HG03175 (cell line): ENCODE data around the gene TEX36.
"Not testable (repeated sequence)": the region's sequence is repeated elsewhere in the genome, so short reads cannot be mapped to it uniquely, and the experiment has no call there.

Experiments
- ATAC-seq: cut with Tn5 transposase; IDR thresholded peaks from one replicate; pipeline ENCODE4 v1.9.1; 2021; ENCODE audit warnings: mild to moderate bottlenecking, moderate library complexity; ENCODE audit not compliant: unreplicated experiment

The TEX36 gene, protein sequence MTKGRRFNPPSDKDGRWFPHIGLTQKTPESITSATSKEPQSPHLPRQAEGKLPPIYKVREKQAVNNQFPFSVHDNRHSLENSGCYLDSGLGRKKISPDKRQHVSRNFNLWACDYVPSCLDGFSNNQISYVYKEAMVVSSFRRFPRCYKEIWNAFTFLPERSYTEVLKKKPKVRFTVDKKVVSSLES

DNA sequence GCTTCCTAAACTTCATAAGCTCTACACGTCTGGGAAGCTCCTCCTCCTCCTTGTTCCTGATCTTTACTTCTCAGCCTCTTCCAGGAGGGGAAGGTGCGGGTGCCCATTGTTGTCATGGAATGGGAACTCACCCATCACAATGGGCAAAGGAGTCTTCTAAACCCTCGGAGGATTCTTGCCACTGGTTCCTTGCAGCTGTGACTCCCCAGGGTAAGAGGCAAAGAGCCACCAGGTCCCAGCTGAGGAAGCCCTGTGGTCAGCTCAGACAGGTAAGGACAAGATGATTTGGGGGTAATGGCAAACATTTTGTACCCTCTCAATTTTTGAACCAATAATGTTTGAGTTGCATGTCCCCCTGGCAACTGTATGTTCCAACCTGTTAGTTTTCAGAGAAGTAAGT is at the start of gene TEX36:
TEX36 (minus strand) TSS at position 101 of the 400 bp plus-strand sequence. CDS start 174 bp downstream, outside the sequence.
- ATAC-seq = no peak

DNA sequence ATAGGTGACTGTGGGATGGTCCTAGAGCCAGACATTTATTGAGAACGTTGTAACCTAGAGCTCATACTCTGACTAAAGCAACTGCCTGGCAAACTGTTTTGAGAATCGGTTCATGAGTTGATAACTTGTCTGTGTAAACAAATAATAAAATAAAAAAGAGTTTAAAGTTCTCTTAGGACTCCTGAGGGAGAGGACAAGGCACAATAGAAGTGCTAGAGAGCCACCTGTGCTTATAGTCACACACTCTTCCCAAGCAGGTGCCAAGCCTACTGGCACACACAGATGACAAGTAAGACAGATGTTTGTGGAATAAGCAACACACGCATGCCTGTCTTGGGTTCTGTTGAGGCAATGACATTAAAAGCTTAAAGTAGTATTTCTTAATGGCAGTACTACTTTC is 44.5 kb upstream of the TEX36 start:
- ATAC-seq = no peak

DNA sequence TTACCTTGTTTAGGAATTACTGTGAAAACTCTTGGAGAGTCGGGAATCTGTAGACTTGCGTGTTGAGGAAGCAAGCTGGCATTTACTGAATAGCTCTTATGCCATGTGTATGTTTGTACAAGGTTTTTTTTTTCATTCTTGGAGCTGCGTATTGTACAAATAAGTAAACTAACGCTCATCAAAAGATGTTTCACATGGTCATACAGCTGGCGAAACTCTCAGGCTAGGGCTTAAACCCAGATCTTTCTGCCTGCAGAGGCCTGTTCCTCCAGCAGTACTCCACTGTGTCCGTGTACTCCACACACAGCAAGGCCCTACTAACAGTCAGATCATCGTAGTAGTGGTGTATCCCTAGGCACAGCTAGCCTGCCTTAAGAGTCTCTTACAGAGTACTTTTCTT is 44.0 kb upstream of the TEX36 start:
- ATAC-seq = no peak

DNA sequence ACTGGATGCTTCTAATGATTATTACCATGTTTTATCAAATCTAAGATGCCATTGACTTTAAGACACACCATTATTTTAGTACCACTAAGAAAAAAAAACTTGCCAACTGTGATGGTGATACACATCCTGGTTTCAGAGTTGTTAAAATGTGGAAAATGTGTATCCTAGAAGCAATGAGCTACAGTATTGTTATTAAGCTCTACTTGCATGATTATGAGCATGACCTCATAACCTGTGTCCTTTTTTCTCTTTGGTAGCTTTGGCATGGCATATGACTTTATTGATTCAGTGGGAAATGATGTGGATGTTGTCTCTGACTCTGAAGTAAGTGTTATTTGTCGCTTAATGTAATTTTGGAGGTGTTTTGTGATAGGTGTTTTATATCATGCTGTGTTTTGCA is 39.8 kb upstream of the TEX36 start:
- ATAC-seq = no peak

DNA sequence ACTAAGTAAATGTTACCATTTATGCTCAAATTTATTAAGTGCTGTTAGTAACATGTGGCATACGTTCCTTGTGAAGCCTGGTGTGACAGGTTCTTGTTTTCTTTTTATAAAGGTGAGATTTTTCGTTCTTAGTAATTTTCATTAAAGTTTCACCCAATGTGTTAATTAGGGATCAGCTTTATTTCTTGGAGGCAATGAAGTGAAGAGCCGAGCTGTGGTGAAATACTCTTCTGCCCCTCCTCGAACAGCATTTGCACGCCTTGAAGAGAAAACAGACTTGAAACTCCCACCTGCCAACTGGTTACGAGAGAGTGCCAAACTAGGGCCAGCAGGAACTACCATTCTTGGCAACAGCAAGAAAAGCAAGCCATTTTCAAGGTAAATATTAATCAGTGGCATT is 38.1 kb upstream of the TEX36 start:
- ATAC-seq = peak; percentile 47

DNA sequence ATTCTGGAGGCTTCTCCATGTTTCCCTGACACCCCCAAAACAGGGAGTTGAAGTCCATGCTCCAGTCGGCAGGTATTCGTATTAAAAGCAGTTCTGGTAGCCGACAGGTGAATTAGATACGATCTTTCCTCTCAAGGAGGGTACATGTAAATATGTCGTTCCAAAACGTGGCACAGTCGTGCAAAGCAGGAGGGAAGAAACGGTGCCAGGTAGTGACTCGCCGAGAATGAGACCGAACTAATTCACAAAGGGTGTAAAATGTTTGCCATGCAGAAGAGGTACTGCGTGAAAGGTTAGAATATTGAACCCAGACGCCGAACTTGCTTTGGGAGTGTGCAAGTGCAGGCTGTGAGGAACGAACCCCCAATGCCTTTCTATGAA is 37.0 kb upstream of the TEX36 start:
- no peak for ATAC-seq

DNA sequence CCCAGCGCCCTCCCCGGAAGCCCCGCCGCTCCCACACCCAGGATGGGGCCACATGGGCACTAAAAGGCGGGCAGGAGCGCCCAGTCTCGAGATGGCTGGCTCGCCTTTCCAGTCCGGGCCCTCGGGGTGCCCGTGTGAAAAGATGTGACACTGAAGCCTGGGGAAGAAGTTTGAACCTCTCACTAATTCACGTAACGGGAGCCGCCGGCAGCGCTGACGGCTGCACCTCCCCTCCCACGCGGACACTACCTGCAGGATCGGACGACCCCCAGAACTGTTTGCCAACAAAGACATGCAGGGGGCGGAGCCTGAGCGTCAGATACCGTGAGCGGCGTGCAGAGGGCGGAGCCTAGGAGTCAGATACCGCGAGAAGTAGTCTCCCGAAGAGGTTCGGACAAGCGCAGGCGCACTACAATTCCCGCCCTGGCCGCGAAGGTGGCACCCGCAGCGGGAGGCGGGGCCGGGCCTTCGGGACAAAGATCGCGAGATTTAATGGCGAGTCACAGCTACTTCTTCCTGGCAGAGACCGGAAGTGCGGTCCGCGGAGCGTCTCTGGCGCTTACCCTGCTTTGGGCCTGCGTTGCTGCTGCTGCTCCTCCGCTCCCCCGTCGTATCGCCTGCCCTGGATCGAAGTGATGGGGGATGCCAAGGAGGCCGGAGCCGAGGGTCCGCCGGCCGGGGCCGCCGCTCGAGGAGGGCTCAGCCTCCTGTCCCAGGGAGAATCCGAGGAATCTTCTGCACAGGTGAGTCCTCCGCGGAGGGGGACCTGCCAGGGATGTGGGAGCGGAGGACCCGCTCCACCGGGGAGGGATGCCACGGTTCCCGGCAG is 36.4 kb upstream of the TEX36 start, which contains the start of gene EDRF1:
EDRF1 (plus strand) TSS at position 537 of the 829 bp plus-strand sequence; CDS start at position 636, 99 bp downstream.
- peak; percentile 88 for ATAC-seq

DNA sequence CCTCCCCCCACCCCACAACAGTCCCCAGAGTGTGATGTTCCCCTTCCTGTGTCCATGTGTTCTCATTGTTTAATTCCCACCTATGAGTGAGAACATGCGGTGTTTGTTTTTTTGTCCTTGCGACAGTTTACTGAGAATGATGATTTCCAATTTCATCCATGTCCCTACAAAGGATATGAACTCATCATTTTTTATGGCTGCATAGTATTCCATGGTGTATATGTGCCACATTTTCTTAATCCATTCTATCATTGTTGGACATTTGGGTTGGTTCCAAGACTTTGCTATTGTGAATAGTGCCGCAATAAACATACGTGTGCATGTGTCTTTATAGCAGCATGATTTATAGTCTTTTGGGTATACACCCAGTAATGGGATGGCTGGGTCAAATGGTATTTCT is 31.8 kb upstream of the TEX36 start:
- ATAC-seq = not testable (repeated sequence)

DNA sequence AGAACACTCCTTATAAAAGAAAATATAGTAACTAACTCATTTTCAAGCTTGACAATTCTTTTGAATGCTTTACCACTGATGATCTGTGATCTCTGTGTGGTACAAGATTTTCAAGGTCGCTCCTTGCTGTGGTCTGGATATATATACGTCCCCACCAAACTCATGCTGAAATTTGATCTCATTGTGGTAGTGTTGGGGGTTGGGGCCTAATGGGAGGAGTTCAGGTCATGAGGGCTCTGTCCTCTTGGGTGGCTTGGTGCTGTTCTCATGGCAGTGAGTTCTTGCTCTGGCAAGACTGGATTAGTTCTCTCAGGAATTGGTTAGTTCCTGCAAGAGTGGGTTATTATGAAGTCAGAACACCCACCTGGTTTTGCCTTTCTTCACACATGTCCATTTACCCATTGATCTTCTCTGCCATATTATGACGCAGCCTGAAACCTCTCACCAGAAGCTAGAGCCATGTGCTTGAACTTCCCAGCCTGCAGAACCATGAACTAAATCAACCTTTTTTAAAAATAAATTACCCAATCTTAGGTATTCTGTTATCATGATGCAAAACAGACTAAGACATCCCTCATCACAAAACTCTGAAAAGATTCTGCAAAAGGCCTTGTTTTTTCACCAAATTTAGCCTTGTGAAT is 28.3 kb upstream of the TEX36 start:
- no peak for ATAC-seq

DNA sequence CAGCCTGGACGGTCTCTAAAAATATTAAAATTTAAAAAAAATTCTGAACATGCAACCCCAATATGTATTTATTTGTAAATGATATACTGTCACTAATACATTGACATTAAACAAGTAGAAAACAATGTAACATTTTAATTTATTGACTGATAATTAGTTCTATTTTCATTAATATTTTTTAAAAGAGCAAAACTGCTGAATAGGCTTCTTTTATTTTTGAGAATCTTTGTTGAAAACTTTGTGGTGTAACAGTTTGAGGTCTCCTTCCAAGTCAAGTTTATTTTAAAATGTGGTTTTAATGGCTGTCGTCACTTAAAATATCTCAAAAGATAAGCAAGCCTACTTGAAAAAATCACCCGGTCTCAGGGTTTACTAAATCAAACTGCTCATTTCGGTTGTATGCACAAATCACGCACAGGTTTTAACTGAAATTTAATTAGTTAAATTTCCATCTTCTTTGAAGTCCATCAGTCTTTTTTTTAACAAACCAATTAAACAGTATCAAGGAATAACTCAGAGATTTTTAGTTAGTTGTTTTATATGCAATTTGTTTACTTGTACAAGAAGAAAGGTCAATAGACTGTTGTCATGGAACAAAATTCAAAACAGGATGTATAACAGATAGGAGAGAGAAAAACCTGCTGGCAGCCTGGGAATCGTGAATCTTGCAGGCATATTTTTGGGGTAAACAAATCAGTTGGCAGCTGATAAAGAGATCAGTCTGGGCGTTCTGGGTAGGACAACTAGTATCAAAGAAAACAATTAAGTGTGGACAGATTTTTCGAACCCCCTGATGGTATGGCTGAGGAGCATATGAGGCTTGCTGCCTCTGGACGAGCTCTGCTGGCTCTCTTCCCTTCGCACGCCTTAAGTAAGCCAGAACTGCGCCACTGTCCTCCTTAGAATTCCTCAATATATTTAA is 26.9 kb upstream of the TEX36 start:
- ATAC-seq = no peak

DNA sequence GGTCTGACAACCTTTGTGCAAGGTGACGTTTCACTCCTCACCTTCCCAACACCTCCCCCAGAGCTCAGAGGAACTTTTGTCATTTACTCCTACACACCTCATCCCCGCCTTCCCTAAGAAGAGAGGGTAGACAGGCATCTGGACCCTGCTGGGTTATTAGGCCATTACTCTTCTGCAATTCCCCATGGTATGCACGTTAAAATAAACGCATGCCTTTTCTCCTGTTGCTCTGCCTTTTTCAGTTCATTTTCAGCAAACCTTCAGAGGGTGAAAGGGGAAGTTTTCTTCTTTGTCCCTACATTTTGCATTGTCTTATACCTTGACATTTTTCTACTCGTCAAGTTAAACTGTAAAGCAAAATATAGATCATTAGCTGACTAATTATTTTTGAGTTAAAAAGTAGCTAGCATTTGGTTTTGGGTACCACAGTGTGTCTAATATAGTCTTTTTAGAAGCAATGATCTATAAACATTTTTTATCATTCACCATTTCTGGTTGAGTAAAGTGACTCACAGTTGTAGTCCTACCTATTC is 26.1 kb upstream of the TEX36 start:
- ATAC-seq = peak; percentile 50

DNA sequence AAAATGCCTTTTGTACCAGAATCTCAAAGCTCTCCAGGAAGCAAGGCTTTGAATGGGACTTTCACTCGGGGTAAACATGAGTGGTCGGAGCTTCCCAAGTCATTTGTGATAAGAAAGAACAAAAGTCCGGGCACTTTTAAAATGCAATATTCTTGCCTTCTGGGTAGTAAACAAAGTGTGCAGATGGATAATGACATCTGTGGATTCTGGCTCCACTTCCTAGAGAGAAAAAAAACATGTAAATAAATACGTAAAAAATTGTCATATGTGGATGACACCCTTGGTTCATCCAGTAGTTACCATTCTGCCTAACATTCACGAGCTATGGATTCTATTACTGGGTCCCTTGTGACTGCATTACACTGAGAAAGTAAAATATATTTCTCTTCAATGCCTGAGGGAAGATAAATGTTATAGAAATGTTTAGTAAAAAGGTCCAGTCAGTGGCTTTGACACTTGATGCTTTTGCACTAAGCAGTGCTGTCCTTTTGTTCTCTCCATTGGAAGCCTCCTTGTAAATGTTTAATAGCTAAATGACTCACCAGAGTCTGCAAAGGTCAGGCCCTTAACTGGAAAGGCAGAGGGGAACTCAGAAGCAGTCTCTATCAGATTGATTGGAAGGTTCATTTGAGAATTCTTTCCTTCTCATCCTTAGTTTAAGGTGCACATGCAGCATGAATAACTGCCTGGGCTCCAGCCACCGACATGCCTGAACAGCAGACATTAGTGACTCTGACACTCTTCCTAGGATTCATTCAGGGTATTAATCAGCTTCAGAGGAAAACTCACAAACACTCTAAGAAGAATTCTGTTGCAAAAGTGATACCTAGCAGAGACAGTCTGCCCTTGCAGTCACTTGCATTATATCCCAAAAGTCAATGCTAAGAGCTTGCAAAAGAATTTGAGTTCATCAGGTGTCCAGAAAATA is 24.8 kb upstream of the TEX36 start:
- ATAC-seq = peak; percentile 69

DNA sequence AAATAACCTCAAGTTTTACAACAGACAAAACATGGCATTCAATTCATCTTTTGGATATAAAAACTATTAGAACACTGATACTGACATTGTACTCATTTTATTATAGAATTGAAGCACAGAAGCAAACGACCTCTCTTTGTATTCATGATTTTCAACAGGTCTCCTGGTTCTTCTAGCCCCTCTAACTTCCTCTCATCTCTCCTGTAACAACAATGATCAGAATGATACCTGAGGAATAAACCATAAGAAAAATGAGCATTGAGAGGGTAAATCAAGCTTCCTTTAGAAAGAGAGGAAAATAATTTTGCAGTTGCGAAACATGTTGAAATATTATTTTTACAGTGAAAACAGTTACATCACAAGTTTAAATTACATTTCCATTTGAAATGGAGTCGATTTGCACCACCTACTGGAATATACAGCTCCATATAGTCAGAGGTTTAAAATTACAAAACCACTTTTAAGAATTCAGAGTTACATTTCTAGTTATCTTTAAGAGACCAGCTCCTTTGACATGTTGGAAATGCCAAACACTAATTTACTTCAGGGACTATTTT is 17.5 kb upstream of the TEX36 start:
- ATAC-seq = no peak

DNA sequence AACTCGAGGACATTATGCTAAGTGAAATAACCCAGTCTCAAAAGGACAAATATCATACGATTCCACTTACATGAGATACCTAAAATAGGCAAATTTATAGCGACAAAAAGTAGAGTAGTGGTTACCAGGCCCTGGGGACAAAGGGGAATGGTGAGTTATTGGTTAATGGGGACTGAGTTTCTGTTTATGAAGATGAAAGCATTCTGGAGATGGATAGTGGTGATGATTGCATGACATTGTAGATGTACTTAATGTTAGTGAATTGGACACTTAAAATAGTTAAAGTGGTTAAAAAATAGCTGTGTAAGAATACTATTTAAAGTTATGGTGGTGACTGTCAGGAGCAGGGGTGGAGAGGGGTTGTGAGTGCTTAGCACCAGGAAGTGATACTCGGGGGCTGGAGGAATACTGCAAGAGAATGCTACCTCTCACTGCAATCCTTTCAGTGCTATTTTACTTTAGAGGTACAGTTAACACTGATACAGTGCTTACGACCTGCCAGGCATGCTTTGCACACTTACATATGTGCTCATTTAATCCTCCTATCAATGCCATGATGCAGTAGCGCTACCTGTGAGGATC is 16.7 kb upstream of the TEX36 start:
- ATAC-seq = no peak

DNA sequence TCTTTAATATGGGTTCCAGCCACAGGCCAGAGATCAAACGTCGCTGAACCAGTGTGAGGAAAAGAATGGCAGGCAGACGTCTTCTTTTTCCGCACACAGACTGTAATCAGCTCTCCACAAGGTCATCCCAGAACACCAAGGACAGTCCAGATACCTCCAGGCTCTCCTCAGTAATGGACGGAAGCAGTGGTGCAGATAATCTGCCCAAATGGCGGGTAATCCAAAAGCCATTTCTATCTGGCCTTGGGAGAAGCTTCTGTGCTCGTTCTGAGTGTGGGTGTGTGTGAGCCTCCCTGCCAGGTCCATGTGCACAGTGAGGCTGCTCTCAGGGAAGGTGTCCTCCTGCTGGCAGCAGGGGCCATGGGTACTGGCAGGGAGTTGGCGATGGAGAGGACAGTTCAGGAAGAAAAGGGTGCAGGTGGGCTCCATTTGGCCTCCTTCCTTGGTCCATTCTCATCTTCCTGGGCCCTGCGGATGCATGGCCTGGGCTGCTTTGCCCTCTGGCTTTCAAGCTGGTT is 15.6 kb upstream of the TEX36 start:
- no peak for ATAC-seq

DNA sequence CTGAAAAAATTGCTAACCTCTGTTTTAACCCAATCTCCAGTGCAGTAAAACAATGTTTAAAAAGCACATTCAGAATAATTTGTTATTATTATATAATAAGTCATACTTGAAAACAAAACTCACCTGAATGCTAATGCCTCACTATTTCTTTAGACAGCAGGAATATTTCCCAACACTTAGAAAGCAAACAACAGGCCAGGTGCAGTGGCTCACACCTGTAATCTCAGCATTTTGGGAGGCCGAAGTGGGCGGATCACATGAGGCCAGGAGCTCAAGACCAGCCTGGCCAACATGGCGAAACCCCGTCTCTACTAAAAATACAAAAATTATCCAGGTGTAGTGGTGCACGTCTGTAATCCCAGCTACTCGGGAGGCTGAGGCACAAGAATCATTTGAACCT is 13.9 kb upstream of the TEX36 start:
- not testable (repeated sequence) for ATAC-seq

DNA sequence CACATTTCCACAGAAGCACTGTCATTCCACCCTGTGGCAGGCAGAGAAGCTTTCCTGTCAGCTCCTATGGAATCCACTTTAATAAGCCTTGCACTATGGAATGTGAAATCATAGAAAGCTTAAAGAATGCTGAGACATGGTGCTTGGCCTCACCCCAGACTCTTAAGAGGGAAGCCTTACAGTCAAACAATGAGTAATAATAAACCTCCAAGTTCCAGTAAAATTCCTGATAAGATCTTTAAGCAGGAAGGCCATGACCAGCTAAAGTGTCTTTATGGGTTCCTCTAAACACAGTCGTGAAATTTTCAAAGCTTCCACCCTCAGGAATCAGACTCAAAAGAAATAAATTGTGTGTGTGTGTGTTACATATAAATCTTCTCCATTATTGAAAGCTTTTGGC is 11.9 kb upstream of the TEX36 start:
- no peak for ATAC-seq

DNA sequence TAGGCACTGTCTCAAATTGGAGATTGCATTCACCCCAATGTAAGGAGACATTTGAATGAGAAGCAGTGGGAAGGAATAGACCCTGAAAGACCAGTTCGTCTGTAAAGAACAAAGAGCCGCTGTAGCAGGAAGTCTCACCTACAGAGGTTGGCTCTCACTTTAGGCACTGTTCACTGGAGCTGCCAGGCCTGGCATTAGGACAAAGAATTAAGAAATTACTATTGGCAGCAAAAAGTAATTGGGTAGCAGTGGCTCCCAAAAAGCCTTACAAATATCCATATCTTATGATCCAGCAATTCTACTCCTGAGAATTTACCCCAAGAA is 10.5 kb upstream of the TEX36 start:
- no peak for ATAC-seq
